ENCODE measurements around the gene UPK3BL1.
"Not testable (repeated sequence)": the region's sequence is repeated elsewhere in the genome, so short reads cannot be mapped to it uniquely, and the experiment has no call there.

DNA sequence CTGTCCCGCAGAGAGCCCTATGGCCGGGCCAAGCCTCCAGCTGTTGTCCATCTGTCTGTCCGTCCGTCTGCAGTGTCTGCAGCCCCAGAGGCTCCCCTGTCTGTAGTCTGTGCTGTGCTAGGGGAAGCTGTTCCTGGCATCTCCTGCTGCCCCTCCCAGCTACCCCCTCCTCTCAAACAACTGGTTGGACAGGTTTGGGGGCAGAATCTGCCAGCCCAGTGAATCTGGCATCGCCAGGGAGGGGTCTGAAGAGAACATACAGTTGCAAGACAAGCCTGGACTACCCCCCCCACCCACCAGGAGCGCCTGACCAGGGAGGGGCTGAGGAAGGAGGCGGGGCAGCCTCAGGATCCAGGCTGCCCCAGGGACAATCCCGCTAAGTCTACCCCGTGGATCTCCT lies at the start of gene UPK3BL1:
- TF ChIP-seq, protein P1, sequence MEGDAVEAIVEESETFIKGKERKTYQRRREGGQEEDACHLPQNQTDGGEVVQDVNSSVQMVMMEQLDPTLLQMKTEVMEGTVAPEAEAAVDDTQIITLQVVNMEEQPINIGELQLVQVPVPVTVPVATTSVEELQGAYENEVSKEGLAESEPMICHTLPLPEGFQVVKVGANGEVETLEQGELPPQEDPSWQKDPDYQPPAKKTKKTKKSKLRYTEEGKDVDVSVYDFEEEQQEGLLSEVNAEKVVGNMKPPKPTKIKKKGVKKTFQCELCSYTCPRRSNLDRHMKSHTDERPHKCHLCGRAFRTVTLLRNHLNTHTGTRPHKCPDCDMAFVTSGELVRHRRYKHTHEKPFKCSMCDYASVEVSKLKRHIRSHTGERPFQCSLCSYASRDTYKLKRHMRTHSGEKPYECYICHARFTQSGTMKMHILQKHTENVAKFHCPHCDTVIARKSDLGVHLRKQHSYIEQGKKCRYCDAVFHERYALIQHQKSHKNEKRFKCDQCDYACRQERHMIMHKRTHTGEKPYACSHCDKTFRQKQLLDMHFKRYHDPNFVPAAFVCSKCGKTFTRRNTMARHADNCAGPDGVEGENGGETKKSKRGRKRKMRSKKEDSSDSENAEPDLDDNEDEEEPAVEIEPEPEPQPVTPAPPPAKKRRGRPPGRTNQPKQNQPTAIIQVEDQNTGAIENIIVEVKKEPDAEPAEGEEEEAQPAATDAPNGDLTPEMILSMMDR (IDR thresholded peaks at IDR 0.05; ENCODE audit: insufficient read depth, low read length, poor library complexity, severe bottlenecking), result not testable (repeated sequence)
- TF ChIP-seq EZH2phosphoT487 (conservative IDR thresholded peaks at IDR 0.05; ENCODE audit: low read length), result not testable (repeated sequence)

Data from SU-DHL-6 (cell line).